HG03039 (cell line): ENCODE results near the gene ZDHHC14.

Source experiments
- ATAC-seq: cut with Tn5 transposase; IDR thresholded peaks from one replicate; pipeline ENCODE4 v1.9.1; 2021; ENCODE audit warnings: mild to moderate bottlenecking, moderate library complexity; ENCODE audit not compliant: unreplicated experiment

Gene ZDHHC14

DNA sequence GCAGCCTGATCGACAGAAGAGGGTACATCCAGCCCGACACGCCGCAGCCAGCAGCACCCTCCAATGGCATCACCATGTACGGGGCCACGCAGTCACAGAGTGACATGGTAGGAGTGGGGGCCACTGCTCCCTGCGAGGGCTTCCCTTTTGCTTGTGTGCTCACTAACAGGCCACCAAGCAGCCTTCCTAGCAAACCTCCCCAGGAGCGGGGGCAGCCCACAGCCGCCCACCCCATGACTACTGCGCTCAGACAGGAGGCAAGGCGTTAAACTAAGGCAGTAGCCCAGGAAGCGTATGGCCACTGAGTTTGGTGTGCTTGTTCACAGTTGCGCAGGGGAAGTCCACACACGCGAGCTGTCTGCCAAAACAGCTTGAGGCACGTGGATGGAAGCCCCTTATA is 272.5 kb downstream of the ZDHHC14 start:
- ATAC-seq, result no peak

GRCh38 chr6:157655139-157655538 is 274.1 kb downstream of the ZDHHC14 start:
- ATAC-seq, result no peak

- no peak for ATAC-seq
Observed at GRCh38 chr6:157656437-157656997, 275.5 kb downstream of the ZDHHC14 start.

GRCh38 chr6:157657754-157658153 is 276.8 kb downstream of the ZDHHC14 start:
- no peak for ATAC-seq

- ATAC-seq, result no peak
Observed at GRCh38 chr6:157658301-157658700, 277.3 kb downstream of the ZDHHC14 start.

DNA sequence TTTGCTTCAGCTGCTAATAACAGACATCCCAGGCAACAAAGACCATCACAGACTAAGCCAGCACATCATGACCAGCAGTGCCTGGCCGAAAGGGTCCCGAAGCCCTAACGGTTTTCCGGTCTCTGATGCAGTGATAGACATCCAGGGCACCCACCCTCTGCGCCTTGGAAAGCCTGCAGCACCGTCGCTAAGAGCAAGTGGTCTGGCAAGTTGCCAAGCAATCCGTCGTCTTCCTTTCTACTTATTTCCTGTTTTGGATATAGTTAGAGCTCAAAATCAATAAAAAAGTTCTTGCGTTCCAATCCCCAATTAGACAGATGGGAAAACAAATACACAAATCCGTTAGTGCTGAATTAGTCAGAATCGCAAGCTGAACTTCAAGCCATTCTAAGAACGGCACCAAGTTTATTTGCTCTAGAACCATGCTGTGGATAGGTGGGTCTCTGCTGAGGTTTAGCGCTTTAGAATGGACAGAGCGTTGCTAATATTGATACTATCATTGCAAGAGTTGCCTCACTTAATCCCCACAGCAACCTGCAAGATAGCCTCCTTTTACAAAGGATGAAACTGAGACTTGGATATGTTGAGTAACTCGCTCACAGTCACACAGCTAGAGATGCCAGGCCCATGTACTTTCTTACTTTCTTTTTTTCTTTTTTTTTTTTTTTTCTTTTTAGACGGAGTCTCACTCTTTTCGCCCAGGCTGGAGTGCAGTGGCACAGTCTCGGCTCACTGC is 278.7 kb downstream of the ZDHHC14 start:
- ATAC-seq, result no peak

GRCh38 chr6:157660414-157660813 is 279.4 kb downstream of the ZDHHC14 start:
- ATAC-seq, result no peak

GRCh38 chr6:157661652-157662051 is 280.7 kb downstream of the ZDHHC14 start:
- ATAC-seq, result no peak

DNA sequence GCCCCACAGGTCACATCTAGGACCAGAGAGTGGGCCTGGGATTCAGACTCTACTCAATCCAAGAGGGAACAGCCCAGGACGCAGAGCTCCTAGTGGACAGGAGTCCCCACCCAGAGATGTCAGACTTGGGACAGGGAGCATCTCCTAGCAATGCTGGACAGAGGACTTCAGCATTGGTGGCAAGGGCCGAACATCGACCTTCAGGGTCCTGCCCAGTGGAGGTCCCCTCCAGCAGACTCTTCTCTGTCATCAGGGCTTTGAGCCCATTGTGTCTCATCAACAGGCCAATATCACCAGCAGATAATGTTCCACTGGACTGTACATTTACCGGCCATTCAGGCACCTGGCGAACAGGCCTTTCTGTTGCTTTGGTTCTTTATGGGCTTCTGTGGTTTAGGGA is 282.3 kb downstream of the ZDHHC14 start:
- no peak for ATAC-seq

- no peak for ATAC-seq
Observed at GRCh38 chr6:157665180-157665579, 284.2 kb downstream of the ZDHHC14 start.

DNA sequence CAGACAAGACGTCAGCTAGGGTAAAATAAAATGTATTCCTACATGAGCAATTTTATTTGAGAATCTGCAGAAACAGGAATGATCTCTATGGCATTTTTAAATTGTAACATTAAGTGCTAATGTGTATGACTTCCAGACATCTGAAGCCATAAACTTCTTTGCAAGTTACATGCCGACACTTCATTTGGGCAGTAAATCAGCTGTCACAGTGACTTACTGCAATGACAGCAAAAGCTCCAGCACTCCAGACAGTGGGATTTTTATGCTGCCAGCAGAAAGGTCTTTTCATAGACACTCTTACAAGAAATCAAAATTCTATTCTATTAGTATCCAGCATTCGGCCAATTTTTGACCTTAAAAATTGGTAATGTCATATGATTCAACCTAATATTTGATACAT is 285.7 kb downstream of the ZDHHC14 start:
- ATAC-seq, result no peak

DNA sequence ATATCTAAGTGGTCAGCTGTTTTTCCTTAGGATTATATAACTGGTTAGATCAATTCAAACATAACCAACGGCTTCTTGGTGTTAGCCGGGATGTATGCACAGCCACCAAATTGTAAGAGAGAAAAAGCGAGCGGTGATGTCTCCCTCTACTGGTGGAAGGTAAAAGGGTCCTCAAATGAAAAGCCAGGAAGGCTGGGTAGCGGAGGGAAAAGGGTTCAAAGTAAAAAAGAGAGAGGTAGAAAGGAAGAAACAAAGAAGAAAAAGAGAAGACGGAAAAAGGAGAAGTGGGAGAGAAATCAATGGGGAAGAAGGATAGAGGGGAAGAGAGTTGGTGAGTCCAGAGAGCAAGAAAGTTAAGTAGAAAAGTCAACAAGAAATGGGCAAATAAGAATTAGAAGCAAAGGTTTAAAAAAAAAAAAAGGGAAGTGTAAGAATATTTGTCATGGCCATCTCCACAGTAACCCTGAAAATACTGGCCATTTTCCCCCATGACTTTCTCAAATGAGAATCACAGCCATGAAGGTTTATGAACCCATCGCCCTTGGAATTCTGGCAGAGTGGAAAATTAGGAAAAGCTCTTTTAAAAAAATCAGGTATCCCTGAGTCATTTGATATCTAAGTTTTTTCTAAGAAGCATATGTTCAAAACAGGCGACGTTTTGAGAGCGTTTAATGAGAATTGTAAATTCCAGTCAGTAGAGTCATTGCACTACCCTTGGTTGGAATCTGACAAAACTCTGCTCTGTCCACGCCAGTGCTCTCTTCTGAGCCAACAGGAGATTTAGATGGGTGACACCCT is 286.4 kb downstream of the ZDHHC14 start:
- ATAC-seq, result no peak

DNA sequence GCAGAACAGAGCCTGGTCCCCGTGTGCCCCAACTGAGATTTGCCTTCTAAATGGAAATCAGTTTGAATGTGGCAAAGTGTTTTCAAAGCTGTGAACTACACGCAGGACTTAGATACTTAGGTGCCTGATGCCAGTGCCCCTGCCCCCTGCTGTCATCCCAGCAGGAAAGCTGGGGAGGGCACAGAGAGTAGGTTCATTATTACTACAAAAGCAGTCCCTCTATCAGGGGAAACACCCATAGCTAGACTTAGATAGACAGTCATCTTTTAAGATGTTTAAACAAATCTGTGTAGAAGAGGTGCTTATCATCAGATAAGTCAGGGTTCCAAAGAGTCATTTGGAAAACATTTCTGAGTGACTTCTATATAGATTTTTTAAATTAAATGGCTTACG is 287.0 kb downstream of the ZDHHC14 start:
- ATAC-seq, result no peak

DNA sequence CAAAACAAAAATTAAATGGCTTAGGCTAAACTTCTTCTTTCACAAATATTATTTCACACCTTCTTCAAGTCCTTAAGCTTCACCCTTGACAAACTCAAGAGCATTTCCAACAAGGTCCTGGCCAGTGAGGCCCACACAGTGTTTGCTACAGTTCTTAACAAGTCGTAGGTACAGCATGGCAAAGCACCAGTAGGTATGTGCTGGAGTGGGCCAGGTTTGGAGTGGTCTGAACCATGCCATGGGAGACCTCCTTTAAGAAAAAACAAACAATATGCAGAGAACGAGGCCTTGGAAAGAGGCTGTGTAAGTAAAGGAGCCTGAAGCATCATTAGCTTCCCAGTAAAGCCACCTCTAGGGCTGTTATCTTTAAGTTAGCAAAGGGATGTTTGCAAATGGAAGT is 287.7 kb downstream of the ZDHHC14 start:
- ATAC-seq, result no peak

- no peak for ATAC-seq
Observed at GRCh38 chr6:157669323-157669722, 288.3 kb downstream of the ZDHHC14 start.

DNA sequence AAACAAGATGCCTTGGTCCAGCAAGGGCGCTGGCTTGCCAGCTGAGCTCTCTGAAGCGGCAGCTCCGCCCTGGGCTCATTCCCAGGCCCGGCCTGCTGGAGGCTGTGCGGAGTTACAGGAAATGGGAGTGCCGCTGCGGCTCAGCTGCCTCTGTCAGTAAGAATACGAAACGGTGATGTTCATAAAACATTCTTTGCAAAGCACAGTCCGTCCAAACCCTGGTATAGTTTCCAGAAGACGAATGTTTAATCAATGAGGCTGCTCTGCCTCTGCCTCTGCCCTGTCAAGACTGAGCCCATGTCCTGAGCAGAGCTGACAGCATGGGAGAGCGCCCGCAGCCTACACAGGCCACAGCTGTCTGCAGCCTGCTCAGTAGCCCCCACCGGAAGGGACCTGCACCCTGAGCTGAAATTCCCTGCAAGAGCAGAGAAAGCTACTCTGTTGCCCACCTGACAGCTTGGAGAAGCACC is 288.8 kb downstream of the ZDHHC14 start:
- no peak for ATAC-seq

GRCh38 chr6:157670466-157671186 is 289.6 kb downstream of the ZDHHC14 start:
- no peak for ATAC-seq

DNA sequence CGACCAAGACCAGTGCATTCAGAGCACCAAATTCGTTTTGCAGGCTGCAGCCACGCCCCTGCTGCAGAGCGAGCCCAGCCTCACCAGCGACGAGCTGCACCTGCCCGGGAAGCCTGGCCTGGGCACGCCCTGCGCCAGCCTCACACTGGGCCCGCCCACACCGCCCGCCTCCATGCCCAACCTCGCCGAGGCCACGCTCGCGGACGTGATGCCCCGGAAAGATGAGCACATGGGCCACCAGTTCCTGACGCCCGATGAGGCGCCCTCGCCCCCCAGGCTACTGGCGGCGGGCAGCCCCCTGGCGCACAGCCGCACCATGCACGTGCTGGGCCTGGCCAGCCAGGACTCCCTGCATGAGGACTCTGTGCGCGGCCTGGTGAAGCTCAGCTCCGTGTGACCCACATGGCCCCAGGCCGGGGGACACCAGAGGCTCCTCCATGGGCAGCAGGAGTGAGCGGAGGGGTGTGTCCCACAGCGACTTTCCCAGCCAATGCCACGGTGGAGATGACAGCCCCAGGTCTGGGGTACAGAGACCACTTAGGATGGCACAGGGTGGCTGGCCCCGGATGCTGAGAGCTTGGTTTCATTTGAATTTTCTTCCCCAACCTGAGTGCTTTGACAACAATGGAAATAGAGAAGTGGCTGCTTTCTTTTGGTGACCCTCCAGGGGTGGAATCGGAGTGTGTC is 291.9 kb downstream of the ZDHHC14 start:
- no peak for ATAC-seq

GRCh38 chr6:157673596-157673995 is 292.6 kb downstream of the ZDHHC14 start:
- ATAC-seq, result no peak

DNA sequence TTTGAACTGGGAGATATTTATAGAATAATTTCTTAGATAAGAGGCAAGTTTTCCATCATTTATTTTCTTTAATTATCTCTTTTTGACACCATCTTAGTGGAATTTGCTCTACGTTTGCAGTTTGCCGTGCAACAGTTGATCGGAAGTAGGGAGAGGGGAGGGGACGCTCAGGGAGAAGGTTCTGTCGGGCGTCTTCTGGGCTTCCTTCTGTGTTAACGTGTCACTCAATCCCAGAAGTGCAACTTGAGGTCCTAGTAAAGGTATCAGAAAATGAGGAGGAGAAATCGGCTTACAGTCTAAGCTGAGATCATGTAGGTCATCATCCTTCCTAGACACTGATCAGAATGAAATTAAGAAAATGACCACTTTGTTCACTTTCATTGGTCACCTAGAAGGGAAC is 293.1 kb downstream of the ZDHHC14 start:
- ATAC-seq, result no peak

DNA sequence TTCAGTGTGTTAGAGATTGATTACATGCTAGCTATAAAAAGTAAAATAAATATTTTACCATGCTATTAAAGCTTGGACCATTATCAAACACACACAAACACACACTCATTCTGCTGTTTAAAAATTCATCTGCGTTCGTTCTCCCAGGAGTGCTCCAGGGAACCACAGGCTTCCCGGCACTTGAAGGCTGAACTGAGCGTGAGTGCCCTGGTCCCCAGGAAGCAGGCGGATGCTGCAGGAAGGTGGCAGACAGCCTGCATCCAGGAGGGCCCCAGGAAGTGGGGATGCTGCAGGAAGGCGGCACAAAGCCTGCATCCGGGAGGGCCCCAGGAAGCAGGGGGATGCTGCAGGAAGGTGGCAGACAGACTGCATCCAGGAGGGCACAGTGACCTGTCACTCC is 294.8 kb downstream of the ZDHHC14 start:
- ATAC-seq, result no peak
